Thyroid gland (tissue), 4 donors: ENCODE measurements around the gene TSFM.

Experiments
- CTCF ChIP-seq, 6 experiments: fragments of 200-600 bp in 3 of 6; fragments of 450-650 bp in 3 of 6; sonication (generic) in 3 of 6; IDR thresholded peaks; one replicate each; pipeline ENCODE4 v1.5.1; 2016 to 2019; ENCODE audit warnings: antibody characterized with exemption in 6 of 6, mild to moderate bottlenecking in 2 of 6, inconsistent platforms in 1 of 6, moderate library complexity in 1 of 6
- POLR2A ChIP-seq, 2 donors: fragments of 450-650 bp; IDR thresholded peaks; one replicate each; pipeline ENCODE4 v1.6.1; 2017; ENCODE audit warnings: antibody characterized with exemption in 2 of 2, mild to moderate bottlenecking in 2 of 2, moderate library complexity in 1 of 2

- no peak for TF ChIP-seq CTCF (IDR thresholded peaks at IDR 0.05)
- no peak for TF ChIP-seq POLR2A (IDR thresholded peaks at IDR 0.05)
Measured at GRCh38 chr12:57777367-57777766, 5.2 kb upstream of the TSFM start.
